Fibroblast of villous mesenchyme (primary cell): ENCODE results near the gene KRT82. TPM values are rescaled to one million over a fixed set of nuclear protein-coding genes. Genes with fewer than 3 reads are reported as not detected.
"Not testable (repeated sequence)": the region's sequence is repeated elsewhere in the genome, so short reads cannot be mapped to it uniquely, and the experiment has no call there.

ENCODE experiments used
- DNase-seq: peaks from one replicate; pipeline ENCODE4 v3.0.0-alpha.2; 2010; ENCODE audit warnings: low read depth
- H3K4me3 ChIP-seq: 2 replicates; pipeline ENCODE4 v1.5.1; 2011; ENCODE audit warnings: low read depth, mild to moderate bottlenecking, low read length
- CTCF ChIP-seq: IDR thresholded peaks from 2 replicates; pipeline ENCODE4 v1.5.1; 2012; ENCODE audit warnings: low read depth, mild to moderate bottlenecking, low read length; ENCODE audit not compliant: insufficient read depth
- total RNA-seq: library from RNA; depleted of rRNA; stranded (reverse); fragments of >200 nt; gene quantifications from 2 replicates; pipeline ENCODE4 v1.2.3, GENCODE V29; 2012

KRT82 gene
- total RNA-seq, 1 donor, result not detected

- no peak overlapping the region for H3K4me3 ChIP-seq
- no peak for DNase-seq
- no peak for TF ChIP-seq CTCF
Measured at GRCh38 chr12:52413202-52413601, 7.1 kb upstream of the KRT82 start.

DNA sequence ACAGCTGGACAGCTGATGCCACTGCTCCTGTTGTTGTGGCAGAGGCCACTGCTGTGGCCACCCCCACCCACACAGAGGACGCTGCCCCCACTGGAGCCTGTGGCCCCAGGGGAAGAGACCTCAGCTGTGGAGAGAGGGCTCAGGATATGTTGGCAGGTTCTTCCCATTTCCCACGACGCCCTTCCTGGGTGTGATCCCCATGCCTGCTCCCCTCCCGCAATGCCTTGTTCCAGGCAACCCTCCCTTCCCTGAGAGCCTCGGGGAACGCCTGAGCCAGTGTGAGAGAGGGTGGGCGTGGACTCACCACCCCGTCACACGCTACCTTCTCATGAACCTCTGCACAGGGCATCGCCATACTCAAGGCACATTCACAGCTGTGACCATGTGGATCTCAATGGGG lies 5.7 kb upstream of the KRT82 start:
- no peak for DNase-seq
- no peak for TF ChIP-seq CTCF
- H3K4me3 ChIP-seq, result no peak overlapping the region

DNA sequence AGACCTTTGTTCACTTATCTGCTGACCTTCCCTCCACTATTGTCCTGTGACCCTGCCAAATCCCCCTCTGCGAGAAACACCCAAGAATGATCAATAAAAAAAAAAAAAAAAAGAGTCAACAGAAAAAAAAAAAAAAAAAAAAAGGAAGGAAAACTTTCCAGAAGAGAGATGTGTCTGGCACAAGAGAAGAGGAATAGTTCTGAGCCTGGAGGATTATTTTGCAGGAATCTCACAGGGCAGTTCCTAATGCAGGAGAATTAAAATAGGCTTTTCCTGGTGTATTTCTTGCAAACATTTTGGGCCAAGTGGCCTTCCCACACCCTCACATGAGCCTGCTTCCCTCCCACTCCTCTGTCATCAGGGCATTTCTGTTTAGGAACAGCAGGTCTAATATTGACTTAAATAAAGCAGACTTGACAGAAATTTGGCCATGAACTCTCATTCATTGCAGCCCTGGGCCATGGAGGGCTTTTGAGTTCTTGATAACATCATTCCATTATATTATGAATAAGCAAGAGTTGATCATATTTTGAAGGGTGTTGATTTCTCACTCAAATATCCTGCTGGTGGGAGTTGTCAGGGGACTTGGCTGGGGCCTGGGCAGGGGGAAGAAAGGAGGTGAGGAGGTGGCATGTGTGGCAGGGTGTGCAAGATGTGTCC lies 4.6 kb upstream of the KRT82 start:
- not testable (repeated sequence) for DNase-seq, H3K4me3 ChIP-seq

- DNase-seq, result no peak
- no peak for TF ChIP-seq CTCF
- no peak overlapping the region for H3K4me3 ChIP-seq
Measured at GRCh38 chr12:52407918-52408317, 1.8 kb upstream of the KRT82 start.

DNA sequence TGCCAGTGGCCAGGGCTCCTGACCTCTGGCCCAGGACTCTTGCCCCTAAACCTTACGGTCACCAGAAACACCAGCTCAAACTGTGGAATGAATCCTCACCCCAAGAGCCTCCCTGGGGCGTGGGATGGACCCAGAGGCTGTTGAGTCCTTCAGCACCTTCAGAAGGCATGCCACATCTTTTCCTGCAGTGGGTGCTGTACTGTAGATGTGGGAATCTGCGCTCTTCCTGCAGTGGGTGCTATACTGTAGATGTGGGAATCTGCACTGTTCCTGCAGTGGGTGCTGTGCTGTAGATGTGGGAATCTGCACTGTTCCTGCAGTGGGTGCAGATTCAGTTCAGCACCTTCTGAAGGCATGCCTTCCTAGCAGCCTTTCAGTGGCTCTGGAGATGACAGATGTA lies 1.2 kb downstream of the KRT82 start:
- H3K4me3 ChIP-seq, result no peak overlapping the region
- no peak for DNase-seq
- peak; percentile 2 for TF ChIP-seq CTCF

- H3K4me3 ChIP-seq, result no peak overlapping the region
- no peak for TF ChIP-seq CTCF
- no peak for DNase-seq
Measured at GRCh38 chr12:52403561-52403960, 2.6 kb downstream of the KRT82 start.

DNA sequence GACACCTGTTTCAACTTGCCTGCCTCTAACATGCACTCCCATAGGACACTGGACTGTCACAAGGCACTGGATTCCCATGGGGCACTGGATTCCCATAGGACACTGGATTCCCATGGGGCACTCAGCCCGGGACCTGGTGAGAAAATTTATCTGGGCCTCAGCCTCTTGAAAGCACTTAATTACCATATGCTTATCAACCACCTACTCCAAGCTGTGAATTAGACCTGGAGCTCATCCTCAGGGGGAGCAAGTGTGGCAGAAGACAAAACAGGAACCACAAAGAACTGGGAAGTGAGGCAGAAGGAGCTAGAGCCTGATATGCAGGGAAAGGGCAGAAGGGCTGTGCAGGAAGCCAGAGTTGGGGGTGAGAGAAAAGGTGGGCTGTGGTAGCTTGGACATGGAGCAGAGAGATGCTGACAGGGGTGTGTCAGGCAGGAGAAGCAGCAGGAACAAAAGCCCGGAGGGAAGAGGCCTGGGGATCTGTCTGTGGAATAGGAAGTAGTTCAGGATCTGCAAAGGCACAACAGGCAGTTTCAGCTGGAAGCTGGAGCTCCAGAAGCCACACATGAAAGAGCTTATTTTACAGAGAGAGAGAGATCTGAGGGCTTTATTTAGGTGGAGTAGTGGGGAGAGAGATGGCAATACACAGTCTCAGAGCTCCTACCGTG lies 3.1 kb downstream of the KRT82 start:
- no peak for TF ChIP-seq CTCF
- DNase-seq, result no peak
- H3K4me3 ChIP-seq, result no peak overlapping the region
